Right ventricle myocardium inferior (tissue), 1 donor: ENCODE data around the gene SPRY4. TPM values are rescaled to one million over a fixed set of nuclear protein-coding genes. Genes with fewer than 3 reads are reported as not detected.
A peak's percentile ranks its signal among the peaks of the same experiment; 100 is the strongest.
"Not testable (repeated sequence)": the region's sequence is repeated elsewhere in the genome, so short reads cannot be mapped to it uniquely, and the experiment has no call there.

Experiments
- ATAC-seq: fragments of 200-7000 bp; cut with Tn5 transposase; one replicate; pipeline ENCODE4 v1.9.1; 2020; ENCODE audit warnings: mild to moderate bottlenecking, moderate library complexity
- DNase-seq: peaks from one replicate; pipeline ENCODE4 v3.0.0; 2021; ENCODE audit errors: missing footprints
- intact Hi-C: fragments of 100-400 bp; cut with DNase I; formaldehyde crosslinking; loops from one replicate; pipeline ENCODE4 v1.11.0; 2022
- total RNA-seq: library from RNA; stranded (reverse); fragmentation: NEBNext Ultra II Directional; extraction: Animal tissue kit (Norgen Biotek cat#: 25700); gene quantifications from one replicate; pipeline ENCODE4 v1.2.1, GENCODE V29; 2021
- donor health status: DM: no; HTN: yes; CAD: no; lungs with severe emphysema.

Gene SPRY4
- total RNA-seq, 1 donor from 2014 or later: 9.7 TPM

DNA sequence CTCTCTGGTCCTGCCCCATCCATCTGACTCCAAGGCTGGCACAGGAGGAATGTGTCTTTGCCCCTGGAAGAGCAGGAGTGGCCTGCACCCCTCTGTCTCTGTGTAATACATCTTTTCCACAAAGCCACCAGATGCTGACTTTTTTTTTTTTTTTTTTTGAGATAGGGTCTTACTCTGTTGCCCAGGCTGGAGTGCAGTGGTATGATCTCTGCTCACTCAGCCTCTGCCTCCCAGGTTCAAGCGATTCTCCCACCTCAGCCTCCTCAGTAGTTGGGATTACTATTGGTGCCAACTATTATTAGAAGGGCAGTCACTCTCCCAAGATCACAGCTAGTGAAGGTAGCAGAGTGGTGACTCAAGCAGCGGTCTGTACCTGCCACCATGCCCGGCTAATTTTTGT, 19.6 kb downstream of the SPRY4 start:
- intact Hi-C loops: no loop called here
- ATAC-seq: no peak
- DNase-seq: no peak

- intact Hi-C loops: no loop called here
- DNase-seq (no peak), ATAC-seq (peak; percentile 75)
Observed at GRCh38 chr5:142304013-142304701, 20.7 kb downstream of the SPRY4 start.

DNA sequence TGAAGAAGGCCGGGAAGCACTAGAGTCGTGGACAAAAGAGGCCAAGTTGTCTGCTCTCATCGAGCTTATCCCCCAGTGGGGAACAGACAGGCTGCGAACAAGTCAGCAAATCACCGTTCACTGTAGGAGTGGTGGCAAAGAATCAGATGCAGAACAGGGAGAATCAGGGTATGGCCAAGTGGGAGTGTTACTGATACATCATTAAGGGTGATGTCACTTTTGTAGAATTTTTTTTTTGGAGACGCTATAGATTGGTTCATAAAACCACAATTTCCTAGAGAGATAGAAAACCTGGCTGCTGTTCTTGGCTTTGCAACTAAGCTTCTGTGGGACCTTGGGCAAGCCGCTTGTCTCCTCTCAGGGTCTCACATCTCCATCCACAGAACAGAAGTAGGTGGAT, 21.3 kb downstream of the SPRY4 start:
- intact Hi-C loops: no loop called here
- DNase-seq (no peak), ATAC-seq (no peak)

GRCh38 chr5:142301540-142301939, 23.3 kb downstream of the SPRY4 start:
- intact Hi-C loops: no loop called here
- no peak for ATAC-seq
- no peak for DNase-seq

DNA sequence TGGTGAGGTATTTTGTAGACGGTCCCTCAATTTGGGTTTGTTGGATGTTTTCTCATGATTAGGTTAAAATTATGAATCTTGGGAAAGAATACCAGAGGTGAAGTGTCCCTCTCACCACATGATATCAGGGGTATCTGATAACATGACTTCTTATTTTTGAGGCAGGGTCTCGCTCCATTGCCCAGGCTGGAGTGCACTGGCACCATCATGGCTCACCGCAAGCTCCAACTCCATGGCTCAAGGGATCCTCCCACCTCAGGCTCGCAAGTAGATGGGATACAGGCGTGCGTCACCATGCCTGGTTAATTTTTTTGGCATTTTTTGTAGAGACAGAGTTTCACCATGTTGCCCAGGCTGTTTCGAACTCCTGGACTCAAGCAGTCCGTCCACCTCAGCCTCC, 24.1 kb downstream of the SPRY4 start:
- ATAC-seq (no peak), DNase-seq (no peak)
- intact Hi-C loops: no loop called here

- no peak for DNase-seq
- ATAC-seq: no peak
- intact Hi-C loops: no loop called here
Observed at GRCh38 chr5:142298789-142299188, 26.0 kb downstream of the SPRY4 start.

- intact Hi-C loops: loop anchor here (2.0 kb wide), 1 partner anchor 17 kb away; no protein-coding TSS in a partner anchor
- not testable (repeated sequence) for ATAC-seq, DNase-seq
Observed at GRCh38 chr5:142297786-142298185, 27.0 kb downstream of the SPRY4 start.

DNA sequence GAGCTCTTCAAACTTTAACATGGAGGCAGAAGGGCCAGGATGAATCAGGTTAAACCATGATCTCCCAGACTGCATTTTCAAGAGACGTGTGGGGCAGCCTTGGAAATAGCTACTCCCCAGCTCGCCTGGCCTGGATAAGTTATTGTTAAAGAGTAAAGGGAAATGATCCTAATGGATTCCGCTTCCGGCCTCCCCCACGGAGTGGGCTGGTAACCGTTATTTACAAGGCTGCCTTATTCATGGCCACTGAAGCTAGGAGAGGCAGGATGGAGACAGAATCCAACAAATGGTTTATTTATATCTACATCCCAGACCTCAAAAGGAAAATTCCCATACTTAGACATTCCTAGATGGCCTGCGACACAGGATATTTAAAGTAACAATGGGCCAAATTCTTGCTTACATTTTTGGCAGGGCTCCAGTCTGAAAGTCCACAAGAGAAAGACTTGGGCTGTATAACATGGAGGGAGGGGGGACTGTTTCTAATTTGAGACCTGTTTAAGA, 27.9 kb downstream of the SPRY4 start:
- intact Hi-C loops: loop anchor here (2.0 kb wide), 1 partner anchor 18 kb away; no protein-coding TSS in a partner anchor
- no peak for DNase-seq

GRCh38 chr5:142295960-142296860, 28.6 kb downstream of the SPRY4 start:
- no peak for ATAC-seq
- intact Hi-C loops: loop anchor here (2.0 kb wide), 1 partner anchor 19 kb away; no protein-coding TSS in a partner anchor
- DNase-seq: no peak

More for the DNA sequence above, 27.9 kb downstream of the SPRY4 start:
- peak; percentile 58 for ATAC-seq

- DNase-seq: no peak
- peak; percentile 62 for ATAC-seq
- intact Hi-C loops: no loop called here
Observed at GRCh38 chr5:142295084-142295758, 29.6 kb downstream of the SPRY4 start.

- intact Hi-C loops: no loop called here
- DNase-seq: no peak
- ATAC-seq: no peak
Observed at GRCh38 chr5:142293486-142293885, 31.3 kb downstream of the SPRY4 start.

GRCh38 chr5:142292808-142293207, 32.0 kb downstream of the SPRY4 start:
- ATAC-seq: no peak
- no peak for DNase-seq
- intact Hi-C loops: no loop called here

- intact Hi-C loops: no loop called here
- ATAC-seq: no peak
- DNase-seq: no peak
Observed at GRCh38 chr5:142292249-142292648, 32.6 kb downstream of the SPRY4 start.

DNA sequence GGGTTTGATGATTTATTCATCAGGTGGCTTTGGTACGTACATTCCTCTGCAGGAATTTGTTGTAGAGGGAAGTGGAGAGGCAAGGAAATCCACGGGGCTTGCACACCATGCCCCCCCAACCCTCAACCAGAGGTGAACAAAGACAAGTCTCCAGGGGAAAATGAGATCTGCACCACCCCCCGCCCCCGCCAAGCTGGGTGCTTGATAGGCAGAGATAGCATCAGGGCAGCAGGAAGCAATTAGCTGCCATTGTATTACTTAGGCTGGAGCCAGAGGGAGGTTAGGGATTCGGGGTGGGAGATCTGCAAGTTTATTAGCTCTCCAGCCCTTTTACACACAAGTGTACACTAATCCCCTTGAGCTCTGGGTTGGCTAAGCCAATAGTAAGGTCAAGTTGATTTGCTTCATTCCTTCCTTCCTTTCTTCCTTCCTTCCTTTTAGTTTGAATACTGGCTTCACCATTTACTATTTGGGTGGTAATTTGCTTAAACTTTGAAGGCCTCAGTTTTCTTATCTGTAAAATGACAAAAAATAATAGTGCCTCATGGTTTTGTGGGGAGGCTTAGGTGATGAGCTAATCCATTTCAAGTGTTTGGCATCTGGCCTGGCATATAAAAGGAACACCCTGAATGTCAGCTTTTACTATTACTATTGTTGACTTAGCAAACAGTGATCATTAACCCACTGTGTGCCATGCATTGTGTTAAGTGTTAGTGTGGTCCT, 34.1 kb downstream of the SPRY4 start:
- DNase-seq (no peak), ATAC-seq (no peak)
- intact Hi-C loops: no loop called here

- DNase-seq (no peak), ATAC-seq (no peak)
- intact Hi-C loops: loop anchor here (10.0 kb wide), 1 partner anchor 135 kb away; no protein-coding TSS in a partner anchor
Observed at GRCh38 chr5:142289708-142290576, 34.9 kb downstream of the SPRY4 start.

GRCh38 chr5:142287973-142288313, 36.9 kb downstream of the SPRY4 start:
- no peak for DNase-seq
- no peak for ATAC-seq
- intact Hi-C loops: loop anchor here (10.0 kb wide), 1 partner anchor 133 kb away; no protein-coding TSS in a partner anchor

DNA sequence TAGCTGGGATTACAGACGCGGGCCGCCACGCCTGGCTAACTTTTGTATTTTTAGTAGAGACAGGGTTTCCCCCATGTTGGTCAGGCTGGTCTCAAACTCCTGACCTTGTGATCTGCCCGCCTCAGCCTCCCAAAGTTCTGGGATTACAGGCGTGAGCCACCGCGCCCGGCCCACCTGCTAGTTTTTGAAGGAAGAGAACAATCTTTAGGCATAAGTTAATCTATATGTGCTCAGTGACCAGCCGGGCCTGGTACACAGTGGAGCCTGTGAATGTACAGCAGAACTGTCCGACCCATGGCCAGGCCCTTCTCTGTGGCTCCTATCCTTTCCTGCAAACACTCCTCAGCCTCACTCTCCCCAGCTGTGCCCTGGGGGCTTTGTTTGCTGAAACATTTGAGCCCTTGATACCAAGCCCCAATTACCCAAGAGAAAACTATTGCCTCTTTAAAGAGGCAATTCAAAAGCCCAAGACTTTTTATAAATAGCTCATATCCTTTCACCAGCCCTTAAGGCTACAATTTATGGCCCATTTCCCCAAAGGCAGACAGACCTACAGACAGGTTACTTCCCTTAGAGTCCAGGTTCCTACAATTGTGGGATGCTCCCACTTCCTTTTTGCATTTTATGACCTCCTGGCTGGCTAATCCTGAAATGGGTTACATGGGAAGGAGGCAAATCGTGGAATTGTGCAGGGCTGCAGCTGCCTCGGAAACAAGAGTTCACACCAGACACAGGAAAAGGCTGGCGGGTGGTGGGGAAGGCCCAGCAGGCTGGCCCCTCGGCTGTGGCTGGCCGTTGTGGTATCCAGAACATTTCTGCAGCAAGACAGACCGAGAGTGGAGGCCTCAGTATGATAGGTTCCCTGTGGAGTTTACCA, 37.5 kb downstream of the SPRY4 start:
- no peak for DNase-seq
- no peak for ATAC-seq
- intact Hi-C loops: loop anchor here (10.0 kb wide), 1 partner anchor 133 kb away; no protein-coding TSS in a partner anchor
